HG02759 (cell line): ENCODE data around the gene ANP32E.
"Not testable (repeated sequence)": the region's sequence is repeated elsewhere in the genome, so short reads cannot be mapped to it uniquely, and the experiment has no call there.

ENCODE experiments used
- ATAC-seq: cut with Tn5 transposase; IDR thresholded peaks from one replicate; pipeline ENCODE4 v1.9.1; 2021; ENCODE audit warnings: mild to moderate bottlenecking, moderate library complexity; ENCODE audit not compliant: unreplicated experiment

Gene ANP32E

GRCh38 chr1:150214099-150214756, 21.7 kb downstream of the ANP32E start:
- ATAC-seq, result not testable (repeated sequence)

DNA sequence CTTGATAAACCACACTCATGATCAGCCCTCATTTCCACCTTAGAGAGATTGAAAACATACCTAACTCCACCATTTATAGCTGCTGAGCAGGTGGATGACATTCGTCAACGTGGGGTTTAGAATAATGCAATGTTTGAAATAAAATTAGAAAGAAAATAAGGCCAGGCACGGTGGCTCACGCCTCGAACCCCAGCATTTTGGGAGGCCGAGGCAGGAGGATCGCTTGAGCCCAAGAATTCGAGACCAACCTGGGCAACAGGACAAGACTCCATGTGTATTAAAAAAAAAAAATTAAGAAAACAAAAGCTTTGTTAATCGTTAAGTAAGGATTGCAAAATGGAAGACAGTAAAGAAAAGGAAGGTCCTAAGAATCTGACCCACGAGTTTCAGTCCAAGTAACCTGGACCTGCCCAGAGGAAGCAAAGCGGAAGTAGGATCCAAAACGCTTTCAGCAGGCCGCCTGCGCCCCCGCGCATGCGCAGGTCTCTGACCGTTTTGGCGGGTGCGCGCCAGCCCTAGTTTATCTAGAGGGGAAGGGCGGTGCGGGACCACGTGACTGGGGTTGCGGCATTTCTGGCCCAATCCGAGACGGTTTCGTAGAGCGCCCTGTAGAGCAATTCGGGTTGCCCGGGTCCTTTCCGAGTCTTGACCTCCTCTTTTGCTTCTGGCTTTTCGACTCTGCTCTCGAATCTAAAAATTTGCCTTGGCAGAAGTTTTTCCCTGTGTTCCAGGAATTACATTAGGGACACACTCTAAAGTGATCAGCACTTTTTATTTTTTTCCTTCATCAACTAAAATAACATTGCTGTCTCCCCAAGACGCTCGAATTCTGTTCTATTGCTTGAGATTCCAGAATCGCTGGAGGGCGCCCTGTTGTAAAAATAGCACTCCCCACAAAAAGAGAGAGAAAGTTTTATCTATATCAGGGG, 22.5 kb downstream of the ANP32E start:
- peak; percentile 95 for ATAC-seq

GRCh38 chr1:150212070-150212469, 23.8 kb downstream of the ANP32E start:
- ATAC-seq, result no peak

GRCh38 chr1:150210706-150211105, 25.2 kb downstream of the ANP32E start:
- ATAC-seq, result no peak

DNA sequence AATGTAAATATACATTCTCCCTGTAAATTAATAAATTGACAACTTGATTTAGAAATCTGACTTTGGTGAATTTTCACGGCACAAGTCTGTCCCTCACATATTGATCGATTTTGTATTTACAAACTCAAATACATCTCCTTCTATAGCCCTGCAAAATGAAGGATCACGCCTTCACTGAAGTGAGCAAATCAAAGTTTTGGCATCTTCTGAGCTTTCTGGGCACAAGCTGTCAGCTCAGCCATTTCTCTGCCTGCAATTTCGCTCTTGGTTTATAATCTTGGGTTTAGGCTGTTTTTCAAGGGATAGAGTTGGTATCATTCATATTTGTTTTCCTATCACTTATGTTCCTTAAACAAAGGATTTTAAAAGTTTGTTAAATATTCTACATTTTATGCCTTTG, 25.8 kb downstream of the ANP32E start:
- ATAC-seq, result no peak

DNA sequence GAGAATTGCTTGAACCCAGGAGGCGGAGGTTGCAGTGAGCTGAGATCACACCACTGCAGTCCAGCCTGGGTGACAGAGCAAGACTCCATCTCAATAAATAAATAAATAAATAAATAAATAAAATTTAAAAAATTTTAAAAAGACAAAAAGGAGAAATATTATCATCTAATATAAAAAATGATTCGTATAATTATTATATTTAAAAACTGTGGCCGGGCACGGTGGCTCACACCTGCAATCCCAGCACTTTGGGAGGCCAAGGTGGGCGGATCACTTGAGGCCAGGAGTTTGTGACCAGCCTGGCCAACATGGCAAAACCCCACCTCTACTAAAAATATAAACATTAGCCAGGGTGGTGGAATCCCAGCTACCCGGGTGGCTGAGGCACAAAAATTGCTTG, 27.5 kb downstream of the ANP32E start:
- not testable (repeated sequence) for ATAC-seq

DNA sequence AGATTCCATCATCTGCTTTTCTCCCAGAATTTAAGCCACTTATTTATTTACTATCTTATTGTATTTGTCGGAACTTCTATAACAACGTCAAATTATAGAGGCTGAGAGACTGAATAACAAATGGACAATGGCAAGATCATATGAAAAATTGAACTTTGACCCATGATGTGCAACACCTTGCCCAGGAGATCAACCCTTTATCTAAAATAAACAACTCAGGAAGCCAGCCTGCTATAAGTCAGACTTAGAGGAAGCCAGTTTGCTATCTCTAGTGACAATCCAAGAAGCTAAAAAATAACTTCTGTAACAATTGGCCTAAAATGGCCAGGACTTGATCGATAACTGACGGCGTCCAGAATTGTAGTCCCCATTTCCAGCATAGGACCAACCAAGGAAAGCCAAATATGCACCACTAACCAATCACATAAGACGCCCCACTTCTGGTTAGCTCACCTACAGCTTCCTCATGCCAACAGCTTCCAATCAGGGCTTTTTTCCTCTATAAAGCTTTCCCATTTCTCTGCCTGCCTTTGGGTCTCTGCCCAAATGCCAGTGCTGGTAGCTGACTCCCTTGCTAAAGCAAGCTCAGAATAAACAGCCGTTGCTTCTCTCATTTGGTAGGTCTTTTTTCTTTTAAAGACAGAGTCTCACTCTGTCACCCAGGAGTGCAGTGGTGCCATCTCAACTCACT, 28.5 kb downstream of the ANP32E start:
- ATAC-seq, result no peak

DNA sequence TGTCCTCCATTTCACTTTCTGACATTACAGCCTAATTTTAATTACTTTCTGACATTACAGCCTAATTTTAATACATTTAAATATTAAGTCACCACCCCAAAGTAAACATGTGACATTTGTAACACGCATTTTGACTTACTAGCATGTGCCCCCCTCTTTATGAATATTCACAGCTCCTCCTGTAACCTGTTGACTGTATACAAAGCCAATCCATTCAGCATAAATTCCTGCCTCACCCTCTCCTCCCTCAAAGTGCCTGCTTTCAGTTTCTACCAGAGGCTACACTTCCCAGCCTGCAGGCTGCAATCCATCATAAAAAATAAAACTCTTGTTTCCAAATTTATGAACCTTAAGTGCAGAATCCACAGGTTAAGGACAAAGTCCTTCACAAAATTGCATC, 39.5 kb downstream of the ANP32E start:
- ATAC-seq, result no peak

- no peak for ATAC-seq
These were observed 41.4 kb downstream of the ANP32E start for GRCh38 chr1:150194381-150195031.

GRCh38 chr1:150192012-150192411, 43.9 kb downstream of the ANP32E start:
- ATAC-seq, result no peak

- ATAC-seq, result no peak
These were observed 48.4 kb downstream of the ANP32E start for GRCh38 chr1:150187560-150187931.

GRCh38 chr1:150186789-150187559, 48.9 kb downstream of the ANP32E start:
- no peak for ATAC-seq

- ATAC-seq, result not testable (repeated sequence)
These were observed 49.5 kb downstream of the ANP32E start for GRCh38 chr1:150186438-150186788.

- no peak for ATAC-seq
These were observed 50.4 kb downstream of the ANP32E start for GRCh38 chr1:150185481-150185880.

- no peak for ATAC-seq
These were observed 52.9 kb downstream of the ANP32E start for GRCh38 chr1:150183061-150183460.

DNA sequence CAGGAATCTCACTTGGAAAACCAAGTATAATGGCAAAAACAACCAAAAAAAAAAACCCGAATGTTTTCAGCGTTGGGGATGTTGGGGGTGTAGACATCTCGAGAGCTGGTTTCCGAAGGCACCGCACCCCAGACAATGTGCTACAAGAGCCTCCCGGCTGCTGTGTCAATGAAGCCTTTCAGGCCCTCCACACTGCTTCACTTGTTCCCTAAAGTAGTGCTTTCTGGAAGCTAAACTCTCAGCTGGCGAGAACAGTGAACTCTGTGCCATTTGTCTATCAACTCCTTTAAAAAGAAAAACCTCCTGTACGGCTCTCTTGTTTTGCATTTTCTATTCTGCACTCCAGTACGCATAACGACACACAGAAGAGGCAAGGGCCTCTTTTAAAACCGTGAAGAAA, 53.7 kb downstream of the ANP32E start:
- ATAC-seq, result no peak

- ATAC-seq, result no peak
These were observed 55.4 kb downstream of the ANP32E start for GRCh38 chr1:150180474-150180873.

DNA sequence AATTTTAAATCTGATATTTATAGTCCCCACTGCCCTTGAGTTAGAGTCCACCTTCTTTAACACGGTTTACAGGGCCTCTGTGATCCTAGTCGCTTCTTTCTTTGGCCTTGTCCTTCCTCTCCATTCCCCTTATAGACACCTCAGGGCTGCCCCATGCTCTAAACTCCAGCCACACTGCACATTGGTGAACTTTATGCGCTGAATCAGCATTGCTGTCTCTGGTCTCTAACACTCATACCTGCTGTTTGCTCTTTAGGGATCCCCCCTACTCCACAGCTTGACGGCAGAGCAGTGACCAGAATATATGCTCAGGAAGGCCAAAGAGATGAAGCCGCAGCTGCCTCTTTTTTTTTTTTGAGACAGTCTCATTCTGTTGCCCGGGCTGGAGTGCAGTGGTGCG, 56.0 kb downstream of the ANP32E start:
- no peak for ATAC-seq

GRCh38 chr1:150178548-150178947, 57.4 kb downstream of the ANP32E start:
- no peak for ATAC-seq

DNA sequence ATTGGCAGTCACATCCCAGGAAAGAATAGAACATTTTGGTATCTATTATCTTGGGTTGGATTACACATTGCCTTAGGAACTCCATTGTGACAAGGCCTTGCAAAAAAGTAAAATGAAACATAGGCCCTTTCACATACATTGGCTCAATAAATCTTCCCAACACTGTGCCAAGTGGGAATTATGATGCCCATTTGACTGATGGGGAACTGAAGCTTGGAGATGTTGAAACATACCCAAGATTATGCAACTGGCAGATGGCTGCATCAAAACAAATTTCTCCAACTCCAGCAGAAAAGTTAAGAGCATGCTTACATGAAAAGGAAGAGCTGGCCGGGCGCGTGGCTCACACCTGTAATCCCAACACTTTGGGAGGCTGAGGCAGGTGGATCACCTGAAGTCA, 59.3 kb downstream of the ANP32E start:
- no peak for ATAC-seq
